Natural killer cell treated with Interleukin-12 subunit alpha and Interleukin-12 subunit beta and Interleukin-15 and Interleukin-18, amount 100 ng/mL, for 72 hours (primary cell): ENCODE measurements around the gene SPDYE16. TPM values are rescaled to one million over a fixed set of nuclear protein-coding genes. Genes with fewer than 3 reads are reported as not detected.
A peak's percentile ranks its signal among the peaks of the same experiment; 100 is the strongest.
"Not testable (repeated sequence)": the region's sequence is repeated elsewhere in the genome, so short reads cannot be mapped to it uniquely, and the experiment has no call there.

Experiments
- ATAC-seq, 2 donors: fragments of 150-1000 bp; cut with Tn5 transposase in 1 of 2; sonication (Bioruptor Pico), chemical (Tn5 transposase) in 1 of 2; 2 replicates each; pipeline ENCODE4 v1.10.0; 2021
- DNase-seq: peaks from one replicate; pipeline ENCODE4 v3.0.0; 2022; ENCODE audit warnings: low spot score
- H3K27ac Mint-ChIP-seq, 2 donors: 1 replicate in 1 of 2; 2 replicates in 1 of 2; pipeline ENCODE4 v1.8.0; 2022; ENCODE audit warnings: mixed read lengths in 2 of 2, mild to moderate bottlenecking in 1 of 2, moderate library complexity in 1 of 2
- H3K27me3 Mint-ChIP-seq, 2 donors: 1 replicate in 1 of 2; 2 replicates in 1 of 2; pipeline ENCODE4 v1.8.0; 2022; ENCODE audit warnings: mixed read lengths in 2 of 2
- H3K36me3 Mint-ChIP-seq: one replicate; pipeline ENCODE4 v1.8.0; 2022; ENCODE audit warnings: mixed read lengths
- H3K4me1 Mint-ChIP-seq, 2 donors: 1 replicate in 1 of 2; 2 replicates in 1 of 2; pipeline ENCODE4 v1.8.0; 2022; ENCODE audit warnings: low read depth in 2 of 2, mixed read lengths in 2 of 2, mild to moderate bottlenecking in 1 of 2
- H3K4me3 Mint-ChIP-seq: one replicate; pipeline ENCODE4 v1.8.0; 2022; ENCODE audit warnings: mixed read lengths
- H3K9me3 Mint-ChIP-seq: 2 replicates; pipeline ENCODE4 v1.8.0; 2022; ENCODE audit warnings: mixed read lengths
- total RNA-seq, 2 donors: library from RNA; stranded (reverse); gene quantifications; one replicate each; pipeline ENCODE4 v1.2.3, GENCODE V29; 2022

SPDYE16 gene
- total RNA-seq, 2 donors from 2014 or later, result 0.36 to 0.76 TPM

- Mint-ChIP-seq H3K36me3 (no peaks in the 10 kb centered on the region), H3K27me3 (no peaks in the 10 kb centered on the region), H3K4me1 (peaks cover 0 to 2% of the 10 kb centered on the region in 2 donors), H3K9me3 (no peaks in the 10 kb centered on the region), H3K4me3 (no peak overlapping the region), H3K27ac (no peak overlapping the region)
- no peak for DNase-seq
- no peak for ATAC-seq
Measured at GRCh38 chr7:76513817-76514799, 29.0 kb downstream of the SPDYE16 start.

GRCh38 chr7:76512941-76513816 lies 29.9 kb downstream of the SPDYE16 start:
- Mint-ChIP-seq H3K27ac (no peak overlapping the region), H3K4me1 (peaks cover under 1 to 2% of the 10 kb centered on the region in 2 donors), H3K27me3 (no peaks in the 10 kb centered on the region), H3K4me3 (no peak overlapping the region), H3K36me3 (no peaks in the 10 kb centered on the region), H3K9me3 (no peaks in the 10 kb centered on the region)
- peak in 1 of 2 donors; percentile 22 for ATAC-seq
- peak; percentile 54 for DNase-seq

- ATAC-seq, result peak in 1 of 2 donors; percentile 11
- not testable (repeated sequence) for H3K27me3 Mint-ChIP-seq
- DNase-seq, result peak; percentile 12
Measured at GRCh38 chr7:76511911-76512885, 30.9 kb downstream of the SPDYE16 start.

GRCh38 chr7:76511200-76511910 lies 31.7 kb downstream of the SPDYE16 start:
- H3K36me3 Mint-ChIP-seq, H3K4me3 Mint-ChIP-seq, H3K4me1 Mint-ChIP-seq, H3K9me3 Mint-ChIP-seq, ATAC-seq, H3K27ac Mint-ChIP-seq, DNase-seq, H3K27me3 Mint-ChIP-seq: not testable (repeated sequence)

More at GRCh38 chr7:76511911-76512885, 30.9 kb downstream of the SPDYE16 start:
- H3K36me3 Mint-ChIP-seq, H3K9me3 Mint-ChIP-seq, H3K4me1 Mint-ChIP-seq, H3K27ac Mint-ChIP-seq, H3K4me3 Mint-ChIP-seq: not testable (repeated sequence)

GRCh38 chr7:76509931-76510877 lies 32.9 kb downstream of the SPDYE16 start, which contains the start of gene UPK3B:
UPK3B (plus strand) TSS chr7:76510552; CDS start chr7:76510653, 101 bp downstream.
- Mint-ChIP-seq H3K27me3 (no peaks in the 10 kb centered on the region), H3K36me3 (no peaks in the 10 kb centered on the region), H3K9me3 (no peaks in the 10 kb centered on the region), H3K4me1 (peaks cover 6 to 7% of the 10 kb centered on the region in 2 donors), H3K27ac (no peak within 1 kb of the TSS), H3K4me3 (no peak within 1 kb of the TSS)
- DNase-seq, result no peak
- ATAC-seq, result peak; percentile 2 to 13

- DNase-seq, result peak; percentile 15
- no peak for ATAC-seq
- Mint-ChIP-seq H3K9me3 (no peaks in the 10 kb centered on the region), H3K4me1 (peaks cover 6 to 7% of the 10 kb centered on the region in 2 donors), H3K27ac (peak overlapping the region; percentile 8 to 21), H3K27me3 (no peaks in the 10 kb centered on the region), H3K36me3 (no peaks in the 10 kb centered on the region), H3K4me3 (no peak overlapping the region)
Measured at GRCh38 chr7:76507723-76508406, 35.2 kb downstream of the SPDYE16 start.

- not testable (repeated sequence) for H3K4me1 Mint-ChIP-seq, H3K9me3 Mint-ChIP-seq, H3K27ac Mint-ChIP-seq, DNase-seq, H3K36me3 Mint-ChIP-seq, H3K4me3 Mint-ChIP-seq, H3K27me3 Mint-ChIP-seq, ATAC-seq
Measured at GRCh38 chr7:76506643-76507042, 36.5 kb downstream of the SPDYE16 start.

GRCh38 chr7:76506081-76506440 lies 37.0 kb downstream of the SPDYE16 start:
- Mint-ChIP-seq H3K4me1 (peaks cover 6 to 7% of the 10 kb centered on the region in 2 donors), H3K27me3 (no peaks in the 10 kb centered on the region), H3K4me3 (no peak overlapping the region), H3K9me3 (no peaks in the 10 kb centered on the region), H3K36me3 (no peaks in the 10 kb centered on the region), H3K27ac (no peak overlapping the region)
- ATAC-seq (no peak), DNase-seq (peak; percentile 45)

GRCh38 chr7:76505168-76506080 lies 37.7 kb downstream of the SPDYE16 start:
- DNase-seq (no peak), ATAC-seq (peak in 1 of 2 donors; percentile 13)
- Mint-ChIP-seq H3K27me3 (no peaks in the 10 kb centered on the region), H3K27ac (no peak overlapping the region), H3K36me3 (no peaks in the 10 kb centered on the region), H3K4me1 (peaks cover 6 to 7% of the 10 kb centered on the region in 2 donors), H3K9me3 (no peaks in the 10 kb centered on the region), H3K4me3 (no peak overlapping the region)

GRCh38 chr7:76504351-76505167 lies 38.5 kb downstream of the SPDYE16 start:
- DNase-seq, result peak; percentile 44
- not testable (repeated sequence) for H3K4me1 Mint-ChIP-seq, H3K4me3 Mint-ChIP-seq, H3K9me3 Mint-ChIP-seq, H3K27ac Mint-ChIP-seq, H3K36me3 Mint-ChIP-seq, H3K27me3 Mint-ChIP-seq
- ATAC-seq, result peak in 1 of 2 donors; percentile 10
